Measurements from ENCODE around the gene SGIP1.

Gene SGIP1

GRCh38 chr1:66682106-66682505, 148.2 kb downstream of the SGIP1 start:
- Histone ChIP-seq H3K36me3 (ENCODE audit: insufficient read depth) (no peaks in the 10 kb centered on the region), H3K4me3 (IDR thresholded peaks at IDR 0.05; ENCODE audit: insufficient read depth, low read depth, low read length) (no peak overlapping the region), H3K27ac (no peak overlapping the region), H3K4me2 (no peak overlapping the region), H3K4me1 (ENCODE audit: low read depth, poor library complexity, severe bottlenecking) (no peaks in the 10 kb centered on the region), H2AFZ (ENCODE audit: low read depth) (no peak overlapping the region), H4K20me1 (ENCODE audit: insufficient read depth) (no peaks in the 10 kb centered on the region), H3K79me2 (ENCODE audit: insufficient read depth, low read depth) (no peaks in the 10 kb centered on the region), H3K9ac (no peak overlapping the region), H3K27me3 (ENCODE audit: insufficient read depth, low read depth) (no peaks in the 10 kb centered on the region)
- no peak for TF ChIP-seq CTCF (conservative IDR thresholded peaks at IDR 0.05; ENCODE audit: low read depth, low read length)

- Histone ChIP-seq H2AFZ (ENCODE audit: low read depth) (no peak overlapping the region), H3K27ac (no peak overlapping the region), H3K9ac (no peak overlapping the region), H3K36me3 (ENCODE audit: insufficient read depth) (no peaks in the 10 kb centered on the region), H3K79me2 (ENCODE audit: insufficient read depth, low read depth) (no peaks in the 10 kb centered on the region), H3K27me3 (ENCODE audit: insufficient read depth, low read depth) (no peaks in the 10 kb centered on the region), H4K20me1 (ENCODE audit: insufficient read depth) (no peaks in the 10 kb centered on the region), H3K4me2 (no peak overlapping the region), H3K4me1 (ENCODE audit: low read depth, poor library complexity, severe bottlenecking) (no peaks in the 10 kb centered on the region), H3K4me3 (IDR thresholded peaks at IDR 0.05; ENCODE audit: insufficient read depth, low read depth, low read length) (no peak overlapping the region)
- TF ChIP-seq CTCF (conservative IDR thresholded peaks at IDR 0.05; ENCODE audit: low read depth, low read length): no peak
Measured at GRCh38 chr1:66684353-66684752, 150.4 kb downstream of the SGIP1 start.

GRCh38 chr1:66685265-66685664, 151.3 kb downstream of the SGIP1 start:
- TF ChIP-seq CTCF (conservative IDR thresholded peaks at IDR 0.05; ENCODE audit: low read depth, low read length): no peak
- no peaks in the 10 kb centered on the region for H3K79me2 ChIP-seq (ENCODE audit: insufficient read depth, low read depth)
- H3K9ac ChIP-seq: no peak overlapping the region
- no peak overlapping the region for H2AFZ ChIP-seq (ENCODE audit: low read depth)
- no peaks in the 10 kb centered on the region for H4K20me1 ChIP-seq (ENCODE audit: insufficient read depth)
- H3K4me3 ChIP-seq (IDR thresholded peaks at IDR 0.05; ENCODE audit: insufficient read depth, low read depth, low read length): no peak overlapping the region
- no peak overlapping the region for H3K27ac ChIP-seq
- H3K4me1 ChIP-seq (ENCODE audit: low read depth, poor library complexity, severe bottlenecking): no peaks in the 10 kb centered on the region
- H3K27me3 ChIP-seq (ENCODE audit: insufficient read depth, low read depth): no peaks in the 10 kb centered on the region
- no peak overlapping the region for H3K4me2 ChIP-seq
- no peaks in the 10 kb centered on the region for H3K36me3 ChIP-seq (ENCODE audit: insufficient read depth)

GRCh38 chr1:66685670-66686069, 151.7 kb downstream of the SGIP1 start:
- Histone ChIP-seq H3K27ac (no peak overlapping the region), H3K4me3 (IDR thresholded peaks at IDR 0.05; ENCODE audit: insufficient read depth, low read depth, low read length) (no peak overlapping the region), H3K79me2 (ENCODE audit: insufficient read depth, low read depth) (no peaks in the 10 kb centered on the region), H2AFZ (ENCODE audit: low read depth) (no peak overlapping the region), H4K20me1 (ENCODE audit: insufficient read depth) (no peaks in the 10 kb centered on the region), H3K4me1 (ENCODE audit: low read depth, poor library complexity, severe bottlenecking) (no peaks in the 10 kb centered on the region), H3K27me3 (ENCODE audit: insufficient read depth, low read depth) (no peaks in the 10 kb centered on the region), H3K36me3 (ENCODE audit: insufficient read depth) (no peaks in the 10 kb centered on the region), H3K9ac (no peak overlapping the region), H3K4me2 (no peak overlapping the region)
- no peak for TF ChIP-seq CTCF (conservative IDR thresholded peaks at IDR 0.05; ENCODE audit: low read depth, low read length)

- Histone ChIP-seq H3K4me3 (IDR thresholded peaks at IDR 0.05; ENCODE audit: insufficient read depth, low read depth, low read length) (no peak overlapping the region), H4K20me1 (ENCODE audit: insufficient read depth) (no peaks in the 10 kb centered on the region), H3K9ac (no peak overlapping the region), H3K4me1 (ENCODE audit: low read depth, poor library complexity, severe bottlenecking) (no peaks in the 10 kb centered on the region), H3K79me2 (ENCODE audit: insufficient read depth, low read depth) (no peaks in the 10 kb centered on the region), H3K36me3 (ENCODE audit: insufficient read depth) (no peaks in the 10 kb centered on the region), H3K4me2 (no peak overlapping the region), H3K27me3 (ENCODE audit: insufficient read depth, low read depth) (no peaks in the 10 kb centered on the region), H3K27ac (no peak overlapping the region), H2AFZ (ENCODE audit: low read depth) (no peak overlapping the region)
- no peak for TF ChIP-seq CTCF (conservative IDR thresholded peaks at IDR 0.05; ENCODE audit: low read depth, low read length)
Measured at GRCh38 chr1:66686406-66686805, 152.5 kb downstream of the SGIP1 start.
